ENCODE data around the gene TSC22D4. TPM values are rescaled to one million over a fixed set of nuclear protein-coding genes. Genes with fewer than 3 reads are reported as not detected.

Gene TSC22D4
- total RNA-seq, 4 donors from 2014 or later = 26.2 to 51.4 (median 33.1) TPM

GRCh38 chr7:100419660-100420226, 59.3 kb downstream of the TSC22D4 start:
- WGBS = 50% methylated on average over 1 of the region's 1 CpG
- Histone ChIP-seq H3K27ac (replicated peaks in 1 of 4) (no peak overlapping the region), H3K9me3 (no peaks in the 10 kb centered on the region), H3K4me1 (no peaks in the 10 kb centered on the region), H3K27me3 (no peaks in the 10 kb centered on the region), H3K36me3 (peaks cover 0 to 11% (median 0%) of the 10 kb centered on the region in 4 donors), H3K4me3 (no peak overlapping the region)
- no peak for DNase-seq (ENCODE audit: extremely low spot score)
- intact Hi-C loops (cut with DNase I) = no loop called here
- TF ChIP-seq POLR2A (IDR thresholded peaks at IDR 0.05; ENCODE audit: low read depth) (no peak), POLR2AphosphoS5 (IDR thresholded peaks at IDR 0.05) (no peak), EP300 (IDR thresholded peaks at IDR 0.05) (no peak), CTCF (IDR thresholded peaks at IDR 0.05) (no peak)

GRCh38 chr7:100418930-100419659, 59.9 kb downstream of the TSC22D4 start:
- no peak overlapping the region for H3K4me3 ChIP-seq
- TF ChIP-seq POLR2A (IDR thresholded peaks at IDR 0.05; ENCODE audit: low read depth) = no peak
- no peak for TF ChIP-seq CTCF (IDR thresholded peaks at IDR 0.05)
- no peak for TF ChIP-seq EP300 (IDR thresholded peaks at IDR 0.05)
- no peak for TF ChIP-seq POLR2AphosphoS5 (IDR thresholded peaks at IDR 0.05)
- 67% methylated on average over 1 of the region's 1 CpG for WGBS
- H3K9me3 ChIP-seq = no peaks in the 10 kb centered on the region
- peaks cover 0 to 14% (median 0%) of the 10 kb centered on the region in 4 donors for H3K36me3 ChIP-seq
- H3K27ac ChIP-seq (replicated peaks in 1 of 4) = no peak overlapping the region
- H3K4me1 ChIP-seq = no peaks in the 10 kb centered on the region
- no peaks in the 10 kb centered on the region for H3K27me3 ChIP-seq
- DNase-seq (ENCODE audit: extremely low spot score) = no peak
- intact Hi-C loops (cut with DNase I) = no loop called here

Other genes starting within 250 kb of the TSC22D4 start
- not detected for gene SPDYE3, start 171.5 kb downstream of the TSC22D4 start, total RNA-seq
- gene PILRB, start 121.1 kb downstream of the TSC22D4 start, total RNA-seq = 10 to 100 TPM; 13.5 to 33.6 (median 20.7) TPM
- gene PILRA, start 105.7 kb downstream of the TSC22D4 start, total RNA-seq = 1 to 10 TPM; 3.3 to 8.8 (median 5.4) TPM
- 1 to 10 TPM; 2.9 to 7.6 (median 5.8) TPM for gene ZCWPW1, start 50.5 kb downstream of the TSC22D4 start, total RNA-seq
- 10 to 100 TPM; 21.2 to 44.9 (median 40.6) TPM for gene MEPCE, start 49.4 kb downstream of the TSC22D4 start, total RNA-seq
- gene PPP1R35, start 42.7 kb downstream of the TSC22D4 start, total RNA-seq = 10 to 100 TPM; 24.5 to 35.1 (median 27.0) TPM
- under 1 TPM in 1 of 4 donors, not detected in 3; 0.78 TPM for gene SPACDR, start 15.0 kb downstream of the TSC22D4 start, total RNA-seq
- 1 to 10 TPM; 1.7 to 3.2 (median 1.9) TPM for gene NYAP1, start 4.7 kb upstream of the TSC22D4 start, total RNA-seq
- gene AGFG2, start 60.0 kb upstream of the TSC22D4 start, total RNA-seq = 10 to 100 TPM; 31.6 to 79.6 (median 35.1) TPM
- gene SAP25, start 94.7 kb upstream of the TSC22D4 start, total RNA-seq = under 1 TPM in 2 of 4 donors, not detected in 2; 0.83 to 0.92 TPM
- gene LRCH4, start 106.9 kb upstream of the TSC22D4 start, total RNA-seq = 10 to 100 TPM; 36.2 to 53.2 (median 44.0) TPM
- under 1 TPM; 0.13 to 0.83 (median 0.48) TPM for gene FBXO24, start 107.1 kb upstream of the TSC22D4 start, total RNA-seq
- 10 to 100 TPM; 12.0 to 42.2 (median 18.3) TPM for gene PCOLCE, start 123.1 kb upstream of the TSC22D4 start, total RNA-seq
- gene MOSPD3, start 133.3 kb upstream of the TSC22D4 start, total RNA-seq = 10 to 100 TPM in 3 of 4 donors, 1 to 10 TPM in 1; 6.6 to 16.8 (median 12.0) TPM
- gene TFR2, start 162.3 kb upstream of the TSC22D4 start, total RNA-seq = under 1 TPM in 2 of 4 donors, not detected in 2; 0.17 to 0.32 TPM
- not detected for gene ACTL6B, start 177.2 kb upstream of the TSC22D4 start, total RNA-seq
- 100 to 1,000 TPM; 150 to 229 (median 218) TPM for gene GNB2, start 194.5 kb upstream of the TSC22D4 start, total RNA-seq
- 10 to 100 TPM; 19.5 to 33.5 (median 30.9) TPM for gene GIGYF1, start 215.0 kb upstream of the TSC22D4 start, total RNA-seq
- gene POP7, start 226.9 kb upstream of the TSC22D4 start, total RNA-seq = 10 to 100 TPM; 27.0 to 51.3 (median 43.7) TPM
- gene EPO, start 241.3 kb upstream of the TSC22D4 start, total RNA-seq = not detected